GM12864 (cell line): ENCODE measurements around the gene WWP2.

ENCODE experiments used
- DNase-seq: peaks from one replicate; pipeline ENCODE4 v3.0.0-alpha.2; 2011; ENCODE audit warnings: low read depth
- H3K4me3 ChIP-seq: 2 replicates; pipeline ENCODE4 v1.5.1; 2011; ENCODE audit warnings: mild to moderate bottlenecking, low read depth, low read length, control low read depth
- CTCF ChIP-seq: IDR thresholded peaks from 2 replicates; pipeline ENCODE4 v1.5.1; 2011; ENCODE audit warnings: low read depth, mild to moderate bottlenecking, moderate library complexity, low read length, control low read depth, inconsistent platforms; ENCODE audit errors: missing control alignments

WWP2 gene

GRCh38 chr16:69886726-69887125 lies 124.6 kb downstream of the WWP2 start:
- no peak for DNase-seq
- no peak overlapping the region for H3K4me3 ChIP-seq
- TF ChIP-seq CTCF: no peak

GRCh38 chr16:69888005-69888590 lies 126.0 kb downstream of the WWP2 start:
- H3K4me3 ChIP-seq: no peak overlapping the region
- no peak for TF ChIP-seq CTCF
- DNase-seq: no peak

GRCh38 chr16:69889295-69889964 lies 127.3 kb downstream of the WWP2 start:
- H3K4me3 ChIP-seq: no peak overlapping the region
- DNase-seq: no peak
- no peak for TF ChIP-seq CTCF

- TF ChIP-seq CTCF: no peak
- DNase-seq: no peak
- no peak overlapping the region for H3K4me3 ChIP-seq
These were observed 128.2 kb downstream of the WWP2 start for GRCh38 chr16:69890114-69890891.

- no peak overlapping the region for H3K4me3 ChIP-seq
- TF ChIP-seq CTCF: no peak
- DNase-seq: no peak
These were observed 128.8 kb downstream of the WWP2 start for GRCh38 chr16:69890892-69891282.

GRCh38 chr16:69892378-69892777 lies 130.2 kb downstream of the WWP2 start:
- TF ChIP-seq CTCF: no peak
- DNase-seq: no peak
- no peak overlapping the region for H3K4me3 ChIP-seq

- TF ChIP-seq CTCF: no peak
- DNase-seq: no peak
- H3K4me3 ChIP-seq: no peak overlapping the region
These were observed 131.0 kb downstream of the WWP2 start for GRCh38 chr16:69893106-69893505.
